Natural killer cell (primary cell): ENCODE results near the gene ALDH16A1. TPM values are rescaled to one million over a fixed set of nuclear protein-coding genes. Genes with fewer than 3 reads are reported as not detected.
"Not testable (repeated sequence)": the region's sequence is repeated elsewhere in the genome, so short reads cannot be mapped to it uniquely, and the experiment has no call there.

Source experiments
- ATAC-seq, 3 donors: fragments of 150-1000 bp in 2 of 3; fragments of 200-7000 bp in 1 of 3; cut with Tn5 transposase; 1 replicate in 1 of 3; 2 replicates in 2 of 3; pipeline ENCODE4 v1.10.0; 2021; ENCODE audit warnings: mild to moderate bottlenecking in 2 of 3, moderate library complexity in 2 of 3
- DNase-seq, 2 donors: peaks; one replicate each; pipeline versions ENCODE4 v3.0.0 to v3.0.0-alpha.2; 2013 to 2021; ENCODE audit warnings: mixed read lengths in 1 of 2
- H3K27ac ChIP-seq: one replicate; pipeline ENCODE4 v1.5.1; 2013; ENCODE audit warnings: mild to moderate bottlenecking, low read length
- H3K27me3 ChIP-seq: one replicate; pipeline ENCODE4 v1.6.1; 2013; ENCODE audit warnings: low read length; ENCODE audit not compliant: control insufficient read depth, insufficient read depth
- H3K36me3 ChIP-seq: one replicate; pipeline ENCODE4 v1.6.1; 2013; ENCODE audit warnings: low read length; ENCODE audit not compliant: control insufficient read depth, insufficient read depth
- H3K4me1 ChIP-seq: one replicate; pipeline ENCODE4 v1.6.1; 2013; ENCODE audit warnings: low read length; ENCODE audit not compliant: control insufficient read depth, insufficient read depth
- H3K4me3 ChIP-seq: one replicate; pipeline ENCODE4 v1.5.1; 2013; ENCODE audit warnings: low read length
- H3K9me3 ChIP-seq: one replicate; pipeline ENCODE4 v1.6.1; 2013; ENCODE audit warnings: low read length; ENCODE audit not compliant: control insufficient read depth, insufficient read depth
- H3K27ac Mint-ChIP-seq, 2 donors: one replicate each; pipeline ENCODE4 v1.8.0; 2022; ENCODE audit warnings: mild to moderate bottlenecking in 2 of 2, mixed read lengths in 2 of 2, moderate library complexity in 1 of 2
- H3K27me3 Mint-ChIP-seq, 2 donors: one replicate each; pipeline ENCODE4 v1.8.0; 2022; ENCODE audit warnings: low read depth in 2 of 2, mixed read lengths in 2 of 2
- H3K36me3 Mint-ChIP-seq: one replicate; pipeline ENCODE4 v1.8.0; 2022; ENCODE audit warnings: mixed read lengths
- H3K4me1 Mint-ChIP-seq, 2 donors: one replicate each; pipeline ENCODE4 v1.8.0; 2022; ENCODE audit warnings: mixed read lengths in 2 of 2
- H3K4me3 Mint-ChIP-seq: one replicate; pipeline ENCODE4 v1.8.0; 2022; ENCODE audit warnings: mild to moderate bottlenecking, moderate library complexity, mixed read lengths
- H3K9me3 Mint-ChIP-seq, 2 donors: one replicate each; pipeline ENCODE4 v1.8.0; 2022; ENCODE audit warnings: mixed read lengths in 2 of 2
- WGBS: methylation state at CpG from one replicate; pipeline ENCODE4 v1.1.7; 2013; ENCODE audit warnings: missing lambda C conversion rate; ENCODE audit not compliant: insufficient coverage; 5-methylcytosine and 5-hydroxymethylcytosine counted together
- intact Hi-C: fragments of 100-400 bp; cut with micrococcal nuclease; formaldehyde crosslinking; loops from one replicate; pipeline ENCODE4 v1.14.2; 2022
- total RNA-seq, 4 donors: library from RNA; stranded (reverse); fragments of 120-200 nt in 1 of 4; gene quantifications; one replicate each; pipeline versions ENCODE4 v1.2.3 to v1.2.4, GENCODE V29; 2013 to 2022
- TF ChIP-seq, protein P1 (sequence below): fragments of 200-600 bp; IDR thresholded peaks from one replicate; pipeline ENCODE4 v1.8.0; 2022; ENCODE audit warnings: antibody characterized with exemption

Gene ALDH16A1
- total RNA-seq, 3 donors from 2014 or later (not counting 1 experiment from before 2014, with no cell fraction given), result 39.9 to 43.2 (median 41.4) TPM

DNA sequence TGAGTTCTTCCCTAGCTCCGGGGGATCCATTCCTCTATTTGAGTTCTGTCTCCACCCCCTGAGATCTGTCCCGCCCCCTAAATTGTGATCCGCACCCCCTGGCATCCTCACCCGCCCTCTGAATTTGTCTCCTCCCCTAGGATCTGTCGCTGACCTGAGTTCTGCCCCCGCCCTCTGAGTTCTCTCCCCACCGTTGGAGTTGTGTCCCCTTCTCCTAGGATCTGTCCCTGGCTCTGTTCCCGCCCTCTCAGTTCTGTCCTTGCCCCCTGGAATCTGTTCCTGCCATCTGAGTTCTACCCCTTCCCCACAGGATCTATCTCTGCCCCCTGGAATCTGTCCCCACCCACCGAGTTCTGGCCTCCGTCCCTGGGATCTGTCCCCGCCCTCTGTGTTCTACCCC is 10.7 kb upstream of the ALDH16A1 start:
- ATAC-seq, result no peak
- H3K27ac ChIP-seq, result no peak overlapping the region
- H3K27ac Mint-ChIP-seq, result peak overlapping the region in 1 of 2 donors; percentile 88
- H3K9me3 Mint-ChIP-seq, result no peaks in the 10 kb centered on the region
- peaks cover 17 to 45% of the 10 kb centered on the region in 2 donors for H3K4me1 Mint-ChIP-seq
- H3K27me3 Mint-ChIP-seq, result peaks cover 46 to 48% of the 10 kb centered on the region in 2 donors
- H3K4me3 Mint-ChIP-seq, result peak overlapping the region; percentile 83
- TF ChIP-seq, protein P1, sequence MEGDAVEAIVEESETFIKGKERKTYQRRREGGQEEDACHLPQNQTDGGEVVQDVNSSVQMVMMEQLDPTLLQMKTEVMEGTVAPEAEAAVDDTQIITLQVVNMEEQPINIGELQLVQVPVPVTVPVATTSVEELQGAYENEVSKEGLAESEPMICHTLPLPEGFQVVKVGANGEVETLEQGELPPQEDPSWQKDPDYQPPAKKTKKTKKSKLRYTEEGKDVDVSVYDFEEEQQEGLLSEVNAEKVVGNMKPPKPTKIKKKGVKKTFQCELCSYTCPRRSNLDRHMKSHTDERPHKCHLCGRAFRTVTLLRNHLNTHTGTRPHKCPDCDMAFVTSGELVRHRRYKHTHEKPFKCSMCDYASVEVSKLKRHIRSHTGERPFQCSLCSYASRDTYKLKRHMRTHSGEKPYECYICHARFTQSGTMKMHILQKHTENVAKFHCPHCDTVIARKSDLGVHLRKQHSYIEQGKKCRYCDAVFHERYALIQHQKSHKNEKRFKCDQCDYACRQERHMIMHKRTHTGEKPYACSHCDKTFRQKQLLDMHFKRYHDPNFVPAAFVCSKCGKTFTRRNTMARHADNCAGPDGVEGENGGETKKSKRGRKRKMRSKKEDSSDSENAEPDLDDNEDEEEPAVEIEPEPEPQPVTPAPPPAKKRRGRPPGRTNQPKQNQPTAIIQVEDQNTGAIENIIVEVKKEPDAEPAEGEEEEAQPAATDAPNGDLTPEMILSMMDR, result no peak
- H3K4me1 ChIP-seq, result peaks cover 32% of the 10 kb centered on the region
- intact Hi-C loops, result no loop called here
- peaks cover 43% of the 10 kb centered on the region for H3K27me3 ChIP-seq
- peaks cover 8% of the 10 kb centered on the region for H3K36me3 ChIP-seq
- peak in 1 of 2 donors; percentile 39 for DNase-seq
- no peaks in the 10 kb centered on the region for H3K36me3 Mint-ChIP-seq
- 10% methylated on average over 11 of the region's 11 CpGs for WGBS
- no peak overlapping the region for H3K4me3 ChIP-seq
- no peaks in the 10 kb centered on the region for H3K9me3 ChIP-seq

DNA sequence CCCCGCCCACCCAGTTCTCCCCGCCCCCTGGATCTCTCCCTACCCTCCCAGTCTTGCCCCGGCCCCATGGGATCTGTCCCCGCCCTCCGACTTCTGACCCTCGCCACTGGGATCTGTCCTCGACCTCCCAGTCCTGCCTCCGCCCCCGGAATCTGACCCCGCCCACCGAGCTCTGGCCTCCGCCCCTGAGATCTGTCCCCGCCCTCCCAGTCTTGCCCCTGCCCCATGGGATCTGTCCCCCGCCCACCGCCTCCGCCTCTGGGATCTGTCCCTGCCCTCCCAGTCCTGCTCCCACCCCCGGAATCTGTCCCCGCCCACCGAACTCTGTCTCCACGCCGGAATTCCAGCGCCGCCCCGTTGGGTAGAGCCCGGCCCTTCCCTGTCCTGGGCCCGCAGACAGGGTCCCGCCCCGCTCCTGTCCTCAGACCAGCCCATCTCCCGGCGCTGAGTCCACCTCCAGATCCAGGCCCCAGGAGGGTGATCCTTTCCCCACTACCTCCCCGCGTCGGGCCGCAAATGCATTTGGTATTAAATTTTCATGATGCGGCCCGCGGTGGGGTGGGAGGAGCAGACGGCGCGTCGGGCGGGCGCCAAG is 10.2 kb upstream of the ALDH16A1 start:
- TF ChIP-seq, protein P1, result no peak
- Mint-ChIP-seq H3K4me3 (peak overlapping the region; percentile 83), H3K4me1 (peaks cover 17 to 42% of the 10 kb centered on the region in 2 donors), H3K9me3 (no peaks in the 10 kb centered on the region), H3K27me3 (peaks cover 41 to 43% of the 10 kb centered on the region in 2 donors), H3K27ac (peak overlapping the region; percentile 69 to 88), H3K36me3 (no peaks in the 10 kb centered on the region)
- H3K4me3 ChIP-seq, result peak overlapping the region; percentile 52
- H3K27me3 ChIP-seq, result peaks cover 40% of the 10 kb centered on the region
- WGBS, result under 1% methylated on average over 43 of the region's 43 CpGs
- H3K4me1 ChIP-seq, result peaks cover 32% of the 10 kb centered on the region
- H3K9me3 ChIP-seq, result no peaks in the 10 kb centered on the region
- no peak overlapping the region for H3K27ac ChIP-seq
- intact Hi-C loops, result loop anchor here (1.0 kb wide), 5 partner anchors 8 to 217 kb away; partner anchors contain the start of gene PIH1D1
- H3K36me3 ChIP-seq, result peaks cover 12% of the 10 kb centered on the region
- peak; percentile 7 to 15 (median 8) for ATAC-seq
- DNase-seq, result peak in 1 of 2 donors; percentile 62

DNA sequence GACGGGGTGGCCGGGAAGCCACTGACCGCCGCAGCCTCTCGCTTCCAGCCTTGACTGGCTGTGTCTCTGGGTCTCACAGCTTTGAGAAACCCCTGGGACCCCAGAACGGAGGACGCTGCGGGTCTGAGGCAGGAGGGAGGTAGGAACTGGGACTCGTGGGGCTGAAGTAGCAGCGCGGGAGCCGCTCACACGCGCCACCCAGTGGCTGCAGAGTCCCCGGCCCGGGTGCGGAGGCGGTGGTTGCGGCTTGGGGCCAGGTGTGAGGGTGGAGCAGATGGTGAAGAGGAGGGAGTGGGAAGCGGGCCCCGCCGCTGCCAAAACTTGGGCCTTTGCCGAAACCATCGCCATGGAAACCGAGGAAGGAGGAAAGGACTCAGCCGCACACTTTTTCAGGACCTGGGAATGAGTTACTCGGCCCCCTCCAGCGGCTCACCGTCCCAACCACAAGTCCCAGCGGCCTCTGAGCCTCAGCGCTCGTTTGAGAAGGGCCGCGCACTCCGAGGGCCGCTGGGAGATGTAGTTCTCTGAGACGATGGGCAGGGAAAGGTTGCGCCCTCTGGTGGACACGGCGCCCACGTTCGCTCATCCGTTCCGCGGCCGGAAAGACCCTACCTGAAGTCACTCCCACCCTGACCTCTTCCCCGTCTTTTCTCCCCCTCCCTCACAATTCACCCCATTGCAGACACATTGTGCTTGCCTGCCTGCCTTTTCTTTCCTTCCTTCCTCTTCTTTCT is 9.5 kb upstream of the ALDH16A1 start:
- Mint-ChIP-seq H3K4me1 (peaks cover 22 to 48% of the 10 kb centered on the region in 2 donors), H3K9me3 (no peaks in the 10 kb centered on the region), H3K27ac (peak overlapping the region; percentile 69 to 88), H3K27me3 (peaks cover 35 to 36% of the 10 kb centered on the region in 2 donors), H3K36me3 (no peaks in the 10 kb centered on the region), H3K4me3 (peak overlapping the region; percentile 83)
- ATAC-seq (peak; percentile 92 to 97 (median 93)), DNase-seq (peak; percentile 92 to 97)
- Histone ChIP-seq H3K27ac (peak overlapping the region; percentile 64), H3K4me3 (peak overlapping the region; percentile 52), H3K36me3 (peaks cover 18% of the 10 kb centered on the region), H3K27me3 (peaks cover 33% of the 10 kb centered on the region), H3K9me3 (no peaks in the 10 kb centered on the region), H3K4me1 (peaks cover 32% of the 10 kb centered on the region)
- intact Hi-C loops, result loop anchor here (1.0 kb wide), 5 partner anchors 8 to 217 kb away; partner anchors contain the start of gene PIH1D1
- TF ChIP-seq, protein P1, result peak; percentile 81
- under 1% methylated on average over 47 of the region's 47 CpGs for WGBS

DNA sequence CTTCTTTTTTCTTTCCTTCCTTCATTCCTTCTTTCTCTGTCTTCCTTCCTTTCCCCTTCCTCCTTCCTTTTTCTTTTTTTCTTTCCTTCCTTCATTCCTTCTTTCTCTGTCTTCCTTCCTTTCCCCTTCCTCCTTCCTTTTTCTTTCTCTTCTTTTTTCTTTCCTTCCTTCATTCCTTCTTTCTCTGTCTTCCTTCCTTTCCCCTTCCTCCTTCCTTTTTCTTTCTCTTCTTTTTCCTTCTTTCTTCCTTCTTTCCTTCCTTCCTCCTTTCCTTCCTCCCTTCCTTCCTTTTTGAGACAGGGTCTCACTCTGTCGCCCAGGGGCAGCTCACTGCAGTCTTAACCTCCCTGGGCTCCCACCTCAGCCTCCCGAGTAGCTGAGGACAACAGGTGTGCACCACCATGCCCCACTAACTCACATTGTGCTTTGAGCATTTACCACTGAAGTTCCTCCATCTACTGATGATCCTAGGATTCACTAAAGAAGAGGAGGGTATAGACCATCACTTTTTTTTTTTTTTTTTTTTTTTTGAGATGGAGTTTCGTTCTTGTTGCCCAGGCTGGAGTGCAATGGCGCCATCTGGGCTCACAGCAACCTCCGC is 8.8 kb upstream of the ALDH16A1 start:
- H3K27ac Mint-ChIP-seq, result peak overlapping the region; percentile 69 to 88
- intact Hi-C loops, H3K9me3 Mint-ChIP-seq, H3K9me3 ChIP-seq, H3K27ac ChIP-seq, DNase-seq, H3K36me3 Mint-ChIP-seq, H3K4me3 ChIP-seq, ATAC-seq: not testable (repeated sequence)
- H3K4me1 Mint-ChIP-seq, result peaks cover 26 to 51% of the 10 kb centered on the region in 2 donors
- peaks cover 25% of the 10 kb centered on the region for H3K36me3 ChIP-seq
- H3K4me3 Mint-ChIP-seq, result peak overlapping the region; percentile 83
- peaks cover 32% of the 10 kb centered on the region for H3K4me1 ChIP-seq
- peaks cover 28% of the 10 kb centered on the region for H3K27me3 ChIP-seq
- 87% methylated on average over 5 of the region's 5 CpGs for WGBS
- H3K27me3 Mint-ChIP-seq, result peaks cover 28 to 30% of the 10 kb centered on the region in 2 donors
